ENCODE data around the gene TTN.

- TF ChIP-seq PRDM15 (CRISPR knock-in tag; IDR thresholded peaks at IDR 0.05) (no peak), ZBED1 (IDR thresholded peaks at IDR 0.05; ENCODE audit: borderline replicate concordance) (no peak), POLR2AphosphoS2 (IDR thresholded peaks at IDR 0.05; ENCODE audit: low read depth, low read length) (no peak), PKNOX1 (IDR thresholded peaks at IDR 0.05) (no peak), JUND (IDR thresholded peaks at IDR 0.05; ENCODE audit: low read depth, low read length) (no peak), EZH2 (IDR thresholded peaks at IDR 0.05; ENCODE audit: borderline replicate concordance, control insufficient read depth, low read depth, low read length) (no peak), CTCF (IDR thresholded peaks at IDR 0.05 in 2 of 3, conservative IDR thresholded peaks at IDR 0.05 in 1 of 3; ENCODE audit: control insufficient read depth in 2 of 3, extremely low read depth in 1 of 3, insufficient read depth in 1 of 3, low read depth in 3 of 3, low read length in 3 of 3) (no peak)
These were observed 37.5 kb upstream of the TTN start for GRCh38 chr2:178844701-178845100.

All from GM12878 (cell line).